Mammary epithelial cell (primary cell): ENCODE data around the gene GTF2F2.

ENCODE experiments used
- CTCF ChIP-seq, 2 donors: IDR thresholded peaks in 1 of 2; conservative IDR thresholded peaks in 1 of 2; 2 replicates each; pipeline ENCODE4 v1.5.1; 2011 to 2012; ENCODE audit warnings: inconsistent platforms in 2 of 2, low read length in 2 of 2, mild to moderate bottlenecking in 2 of 2, control low read depth in 1 of 2, low read depth in 1 of 2; ENCODE audit not compliant: insufficient read depth in 1 of 2; ENCODE audit errors: extremely low read depth in 1 of 2
- EZH2 ChIP-seq: IDR thresholded peaks from 2 replicates; pipeline ENCODE4 v1.6.1; 2012; ENCODE audit warnings: low read length, inconsistent platforms, borderline replicate concordance

GRCh38 chr13:45184693-45185092, 64.4 kb downstream of the GTF2F2 start:
- no peak for TF ChIP-seq CTCF (conservative IDR thresholded peaks at IDR 0.05 in 1 of 2, IDR thresholded peaks at IDR 0.05 in 1 of 2; ENCODE audit: extremely low read depth in 1 of 2, insufficient read depth in 1 of 2, low read depth in 1 of 2, low read length in 2 of 2)
- TF ChIP-seq EZH2: no peak
